Stimulated activated CD4-positive, alpha-beta T cell treated with anti-CD3 and anti-CD28 coated beads, TNF-alpha, amount 100 ng/mL, for 4 hours (primary cell): Measurements from ENCODE around the gene PRXL2B.
"Not testable (repeated sequence)": the region's sequence is repeated elsewhere in the genome, so short reads cannot be mapped to it uniquely, and the experiment has no call there.

Experiments used
- DNase-seq, 3 experiments: peaks; one replicate each; pipeline ENCODE4 v3.0.0-alpha.2; 2020; ENCODE audit warnings: low read depth in 3 of 3

Gene PRXL2B

DNA sequence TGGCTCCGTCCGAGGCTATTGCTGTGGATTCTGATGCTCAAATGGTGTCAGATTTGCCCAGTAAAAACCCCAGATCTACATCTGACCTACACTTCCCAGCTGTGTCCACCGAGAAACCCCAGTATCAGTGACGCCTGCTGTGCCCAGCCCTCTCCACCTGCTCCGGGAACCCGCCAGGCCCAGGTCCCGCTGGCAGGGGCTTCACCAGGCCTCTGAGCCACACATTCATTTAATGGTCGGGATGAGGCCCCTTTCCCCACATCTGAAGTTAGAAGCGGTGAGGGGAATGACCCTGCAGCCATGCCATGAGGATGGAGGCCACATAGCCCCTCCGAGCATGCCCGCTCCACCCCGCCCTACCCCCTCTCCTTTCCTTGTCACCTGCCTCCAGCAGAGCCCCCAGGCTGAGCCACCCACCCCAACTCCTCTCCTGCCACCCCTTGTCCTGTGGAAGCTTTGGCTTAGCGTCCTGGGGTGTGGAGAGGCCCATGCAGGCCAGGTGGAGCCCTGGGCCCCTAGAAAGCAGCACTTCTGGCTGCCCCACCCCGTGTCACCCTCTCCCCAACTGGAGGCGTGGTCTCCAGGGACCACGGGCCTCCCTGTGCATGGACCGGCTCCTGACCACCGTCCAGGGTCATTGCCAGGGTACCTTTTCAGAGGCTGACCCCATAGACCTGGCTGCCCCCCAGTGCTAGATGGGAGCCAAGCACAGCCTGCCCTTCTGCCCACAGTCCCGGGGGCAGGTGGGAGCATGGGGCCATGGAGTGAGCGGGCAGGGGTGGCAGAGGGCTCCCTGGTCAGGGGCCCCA is 22.4 kb upstream of the PRXL2B start:
- no peak for DNase-seq

DNA sequence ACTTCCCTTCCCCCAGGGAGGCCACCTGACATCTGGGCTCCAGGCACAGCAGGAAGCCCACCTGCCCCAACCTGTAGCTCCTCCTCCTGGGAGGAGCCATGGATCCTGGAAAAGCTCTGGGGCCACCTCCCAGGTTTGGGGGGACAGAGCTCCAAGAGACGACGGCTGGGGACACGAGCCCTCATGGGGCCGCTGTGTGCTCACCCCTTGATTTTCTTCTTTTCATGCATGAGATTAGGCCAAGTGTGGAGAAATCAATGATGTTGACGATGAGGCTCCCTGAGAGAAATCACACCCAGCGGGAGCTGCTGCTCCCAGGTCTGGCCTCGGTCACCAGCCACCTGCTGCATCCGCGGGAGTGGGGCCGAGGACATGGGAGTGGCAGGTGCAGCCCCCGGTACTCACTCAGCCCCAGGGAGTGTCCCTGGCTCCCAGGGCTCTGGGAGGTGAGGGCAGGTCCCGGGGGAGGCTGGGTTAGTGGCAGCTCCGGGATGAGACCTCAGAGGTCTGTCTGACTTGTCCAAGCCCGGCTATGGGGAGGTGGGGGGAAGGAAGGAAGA is 21.7 kb upstream of the PRXL2B start:
- DNase-seq = no peak

DNA sequence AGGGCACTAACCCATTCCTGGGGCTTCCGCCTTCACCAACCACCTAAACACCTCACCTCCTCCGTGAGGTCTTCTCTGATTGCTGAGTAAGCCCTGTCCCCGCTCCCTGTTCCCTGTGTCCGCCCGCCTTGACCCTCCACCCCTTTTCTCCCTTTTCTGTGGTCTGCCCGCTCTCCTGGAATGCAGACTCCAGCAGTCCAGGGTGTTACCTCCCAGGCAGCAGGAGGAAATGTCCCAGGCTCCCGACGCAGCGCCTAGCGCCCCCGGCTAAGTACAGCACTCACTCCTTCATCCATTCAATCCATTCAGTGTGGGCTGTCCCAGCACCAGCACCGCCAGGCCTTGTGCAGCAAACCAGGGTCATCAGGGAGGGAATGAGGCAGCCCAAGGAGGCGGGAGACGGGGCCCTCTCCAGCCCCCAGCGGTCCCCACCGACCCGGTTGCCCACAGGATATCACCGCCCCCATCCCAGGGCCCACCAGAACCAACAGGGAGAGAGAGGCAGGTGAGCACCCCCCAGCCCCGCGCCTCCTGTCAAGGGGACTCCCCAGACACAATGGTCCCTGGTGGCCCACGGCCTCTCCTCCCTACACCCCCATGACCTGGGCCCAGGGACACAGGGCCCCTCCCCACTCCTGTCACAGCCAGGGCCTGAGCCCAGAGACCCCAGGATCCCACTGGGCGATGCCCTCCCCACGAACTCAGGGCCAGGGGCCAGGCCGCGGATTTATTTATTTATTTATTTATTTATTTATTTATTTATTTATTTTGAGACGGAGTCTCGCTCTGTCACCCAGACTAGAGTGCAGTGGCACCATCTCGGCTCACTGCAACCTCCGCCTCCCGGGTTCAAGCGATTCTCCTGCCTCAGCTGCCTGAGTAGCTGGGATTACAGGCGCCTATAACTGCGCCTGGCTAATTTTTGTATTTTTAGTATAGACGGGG is 20.2 kb upstream of the PRXL2B start:
- DNase-seq = no peak

DNA sequence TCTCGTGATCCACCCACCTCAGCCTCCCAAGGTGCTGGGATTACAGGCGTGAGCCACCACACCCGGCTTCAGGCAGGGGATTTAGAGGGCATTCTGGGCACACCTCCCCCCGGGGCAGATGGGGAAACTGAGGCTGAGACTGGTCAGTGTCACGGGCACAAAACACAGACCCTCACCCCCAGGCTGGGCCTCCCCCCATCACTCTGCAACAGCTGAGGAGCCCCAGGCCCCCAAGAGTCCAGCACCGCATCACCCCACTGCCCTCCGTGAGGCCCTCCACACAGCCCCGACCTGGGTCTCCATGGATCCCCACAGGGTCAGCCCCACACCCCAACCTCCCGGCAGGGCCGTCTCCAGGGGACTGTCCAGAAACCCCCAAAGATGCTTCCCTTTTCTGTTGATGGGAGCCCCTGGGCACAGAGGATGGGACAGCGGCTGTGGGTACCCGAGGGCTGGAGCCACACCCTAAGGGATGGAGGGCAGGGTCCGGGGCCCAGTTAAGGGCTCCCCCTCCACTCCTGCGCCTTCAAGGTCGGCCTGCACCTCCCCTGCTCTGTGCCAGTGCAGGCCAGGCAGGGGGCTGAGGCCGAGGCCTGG is 19.4 kb upstream of the PRXL2B start:
- DNase-seq = no peak

DNA sequence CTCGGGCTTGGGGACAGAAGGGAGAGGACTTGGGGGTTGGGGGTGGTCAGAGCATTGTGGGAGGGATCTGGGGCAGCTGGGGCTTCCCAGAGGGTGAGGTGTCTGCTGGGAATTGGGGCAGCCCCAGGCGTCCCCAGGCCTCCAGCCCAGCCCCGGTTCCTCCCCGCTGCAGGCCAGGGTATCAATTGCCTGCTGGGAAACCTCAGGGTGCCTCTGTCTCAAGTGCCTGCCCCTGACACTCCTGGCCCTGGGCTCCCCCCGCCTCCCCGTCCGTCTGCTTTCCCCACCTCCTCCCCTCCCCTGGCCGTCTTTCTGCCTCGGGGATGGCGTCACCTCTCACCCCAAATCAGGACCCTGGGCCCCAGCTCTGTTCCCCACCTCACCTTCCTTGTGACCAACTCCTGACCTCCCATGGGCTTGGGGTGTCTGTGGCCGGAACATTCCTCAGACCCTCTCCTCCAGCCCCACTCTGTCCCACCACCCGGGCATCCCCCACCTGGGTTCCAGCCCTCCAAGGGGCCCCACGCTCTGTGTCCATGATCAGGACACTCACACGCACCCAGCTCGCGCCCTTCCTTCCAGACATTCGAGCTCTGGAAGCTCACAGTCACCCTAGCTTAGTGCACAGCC is 18.3 kb upstream of the PRXL2B start:
- not testable (repeated sequence) for DNase-seq

DNA sequence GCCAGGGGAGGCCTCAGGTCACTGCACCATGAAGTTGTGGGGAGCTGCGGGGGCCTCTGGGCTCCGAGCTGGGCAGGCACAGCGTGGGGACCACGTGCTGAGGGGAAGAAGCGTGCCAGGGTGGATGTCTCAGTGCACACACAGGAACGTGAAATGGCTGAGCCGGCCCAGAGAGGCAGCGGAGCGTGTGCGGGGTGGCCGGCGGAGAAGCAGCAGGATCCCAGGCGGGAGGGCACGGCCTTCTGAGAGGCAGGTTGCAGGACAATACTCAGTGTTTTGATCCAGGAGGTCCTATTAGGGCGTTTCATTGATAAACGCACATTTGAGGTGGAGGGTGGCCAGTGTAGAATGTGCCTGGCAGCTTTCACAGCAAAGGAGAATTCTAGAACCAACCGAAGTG is 17.5 kb upstream of the PRXL2B start:
- DNase-seq = no peak

DNA sequence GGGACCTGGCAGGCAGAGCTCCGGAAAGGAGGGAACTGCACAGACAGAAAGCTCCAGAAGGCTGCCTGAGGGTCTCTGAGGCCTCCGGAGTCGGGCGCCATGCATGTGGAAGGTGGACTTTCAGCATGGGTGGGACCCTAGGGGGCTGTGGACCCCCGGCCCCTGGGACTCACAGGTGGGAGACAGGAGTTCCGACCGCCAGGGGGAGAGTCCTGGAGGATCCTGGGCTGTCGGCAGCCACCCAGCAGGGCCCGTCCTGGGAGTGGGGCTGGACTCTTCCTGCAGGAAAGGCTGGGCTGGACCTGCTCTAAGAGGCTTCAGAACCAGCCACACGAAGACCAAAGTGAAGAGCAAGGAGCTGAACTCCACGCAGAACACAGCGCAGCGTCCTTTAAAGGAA is 16.9 kb upstream of the PRXL2B start:
- not testable (repeated sequence) for DNase-seq

DNA sequence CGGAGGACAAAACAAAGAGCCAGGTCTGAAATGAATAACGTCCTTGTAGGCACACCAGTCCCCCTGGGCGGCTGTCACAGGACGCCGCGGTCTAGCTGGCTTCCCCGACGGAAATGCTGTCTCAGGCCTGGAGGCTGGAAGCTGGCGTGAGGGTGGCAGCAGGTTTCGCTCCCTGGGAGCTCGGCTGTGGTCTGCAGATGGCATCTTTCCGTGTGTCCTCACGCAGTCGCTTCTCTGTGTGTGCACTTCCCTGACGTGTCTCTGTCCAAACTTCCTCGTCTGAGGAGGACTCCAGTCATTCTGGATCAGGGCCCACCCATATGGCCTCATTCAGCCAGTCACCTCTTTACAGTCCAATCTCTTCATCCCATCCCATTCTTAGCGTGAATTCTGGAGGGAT is 16.2 kb upstream of the PRXL2B start:
- no peak for DNase-seq

DNA sequence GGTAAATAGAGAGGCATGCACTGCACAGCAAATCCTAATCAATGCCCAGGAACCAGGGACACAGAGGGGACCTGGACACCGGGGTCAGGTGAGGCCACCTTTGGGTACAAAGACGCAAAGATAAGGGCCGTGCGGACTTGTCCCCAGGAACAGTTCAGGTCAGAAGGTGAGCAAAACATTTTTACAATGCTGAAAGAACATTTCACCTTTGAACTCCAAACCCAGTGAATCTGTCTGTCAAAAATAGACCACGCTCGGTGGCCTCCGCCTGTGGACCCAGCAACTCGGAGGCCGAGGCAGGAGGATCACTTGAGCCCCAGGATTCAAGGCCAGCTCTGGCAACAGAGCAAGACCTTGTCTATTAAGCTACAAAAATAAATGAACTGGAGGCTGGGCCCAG is 15.2 kb upstream of the PRXL2B start:
- DNase-seq = no peak

DNA sequence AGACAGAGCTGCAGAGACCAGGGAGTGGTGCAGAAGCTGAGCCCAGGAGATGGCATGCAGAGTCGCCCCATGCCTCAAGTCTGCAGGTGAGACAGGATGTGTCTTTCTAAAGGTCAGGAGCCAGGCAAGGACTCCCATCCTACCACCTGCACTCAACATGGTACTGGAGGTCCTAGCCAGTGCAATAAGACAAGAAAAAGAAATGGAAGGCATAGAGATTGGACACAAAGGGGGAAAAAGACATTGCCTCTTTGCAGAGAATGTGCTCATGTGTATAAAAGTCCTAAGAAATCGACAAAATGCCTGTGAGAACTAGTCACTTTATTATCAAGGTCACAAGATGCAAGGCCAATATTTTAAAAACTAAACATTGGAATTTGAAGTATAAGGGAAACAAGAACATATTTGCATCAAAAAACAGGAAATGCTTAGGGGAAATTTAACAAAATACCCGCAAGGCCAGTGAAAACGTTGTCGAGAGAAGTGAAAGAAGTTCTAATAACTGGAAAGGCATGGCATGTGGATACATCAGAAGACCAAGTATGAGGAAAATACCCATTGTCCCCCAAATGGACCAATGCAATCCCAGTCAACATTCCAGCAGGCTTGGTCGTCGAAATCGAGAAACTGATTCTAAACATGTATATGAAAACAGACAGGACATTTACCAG is 13.2 kb upstream of the PRXL2B start:
- DNase-seq = no peak

DNA sequence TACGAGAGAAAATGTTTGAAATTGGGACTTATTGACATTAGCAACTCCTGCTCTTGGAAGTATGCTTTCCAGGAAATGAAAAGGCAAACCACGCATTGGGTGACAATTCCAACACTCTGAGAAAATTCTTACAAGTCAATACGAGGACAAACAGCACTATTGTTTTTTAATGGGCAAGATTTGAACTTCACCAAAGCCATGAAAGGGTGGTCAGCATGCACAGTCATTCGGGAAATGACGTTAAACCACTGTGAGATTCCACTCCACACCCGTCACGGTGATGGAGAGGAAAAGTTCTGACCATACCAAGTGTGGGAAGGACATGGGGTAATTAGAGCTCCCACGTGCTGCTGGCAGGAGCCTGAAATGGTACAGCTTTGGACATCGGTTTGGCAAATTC is 12.2 kb upstream of the PRXL2B start:
- DNase-seq = no peak

DNA sequence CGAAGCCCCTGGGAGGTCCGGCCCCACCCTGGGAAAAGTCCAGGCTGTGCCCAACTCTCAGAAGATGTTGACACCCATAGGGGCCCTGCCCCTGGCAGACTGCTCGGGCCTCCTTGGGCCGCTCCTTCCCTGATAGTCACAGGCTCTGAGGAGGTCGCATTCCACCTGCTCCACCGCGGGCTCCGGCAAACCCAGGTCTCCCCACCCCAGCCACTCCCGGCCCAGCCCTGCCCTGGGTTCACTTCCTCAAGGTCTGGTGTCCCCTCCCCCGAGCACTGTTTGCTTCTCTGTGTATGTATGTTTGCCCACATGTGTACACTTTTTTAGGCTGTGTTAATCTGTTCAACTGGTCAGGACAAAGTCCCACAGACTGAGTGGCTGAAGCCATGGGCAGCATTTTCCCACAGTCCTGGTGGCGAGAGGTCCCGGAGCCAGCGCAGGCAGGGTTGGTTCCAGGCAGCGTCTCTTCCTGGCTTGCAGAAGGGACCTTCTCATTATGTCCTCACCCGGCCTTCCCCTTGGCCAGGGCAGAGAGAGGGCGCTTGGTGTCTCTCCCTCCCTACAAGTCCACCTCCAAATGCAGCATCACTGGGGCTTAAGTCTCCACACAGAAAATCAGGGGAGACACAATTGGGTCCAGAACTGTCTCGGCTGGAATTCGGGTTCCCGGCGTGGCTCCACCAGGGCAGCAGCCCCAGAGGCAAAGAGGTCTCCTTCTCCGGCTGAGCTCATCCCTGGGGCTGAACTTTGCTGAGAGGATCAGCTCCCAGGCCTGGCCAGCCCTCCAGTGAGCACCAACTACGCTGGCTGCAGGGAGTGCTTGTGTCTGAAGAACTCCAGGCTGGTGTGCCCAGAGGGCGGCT is 10.5 kb upstream of the PRXL2B start:
- DNase-seq = no peak

DNA sequence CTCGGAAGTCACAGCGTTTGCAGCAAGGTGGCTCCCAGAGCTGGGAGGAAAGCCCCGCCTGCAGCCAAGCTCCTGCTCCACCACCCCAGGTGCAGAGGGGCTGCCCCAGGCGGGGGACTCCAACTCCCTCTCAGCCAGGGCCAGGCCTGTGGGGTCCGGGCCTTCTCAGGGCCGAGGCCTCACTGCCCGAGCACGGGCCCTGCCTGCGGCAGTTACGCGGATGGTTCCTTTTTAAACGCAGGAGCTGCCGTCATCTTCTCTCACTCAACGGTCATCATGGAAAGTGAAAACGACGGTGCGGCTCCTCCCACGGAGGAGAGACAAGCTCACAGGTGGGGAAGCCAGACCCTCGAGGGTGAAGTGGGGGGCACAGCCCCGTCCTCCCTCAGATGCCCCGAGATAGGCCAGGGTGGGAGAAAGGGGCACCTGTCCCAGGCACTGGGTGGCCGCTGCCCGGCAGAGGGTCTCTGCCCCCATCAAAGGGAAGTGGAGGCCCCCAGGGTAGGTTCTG is 9.0 kb upstream of the PRXL2B start:
- not testable (repeated sequence) for DNase-seq

DNA sequence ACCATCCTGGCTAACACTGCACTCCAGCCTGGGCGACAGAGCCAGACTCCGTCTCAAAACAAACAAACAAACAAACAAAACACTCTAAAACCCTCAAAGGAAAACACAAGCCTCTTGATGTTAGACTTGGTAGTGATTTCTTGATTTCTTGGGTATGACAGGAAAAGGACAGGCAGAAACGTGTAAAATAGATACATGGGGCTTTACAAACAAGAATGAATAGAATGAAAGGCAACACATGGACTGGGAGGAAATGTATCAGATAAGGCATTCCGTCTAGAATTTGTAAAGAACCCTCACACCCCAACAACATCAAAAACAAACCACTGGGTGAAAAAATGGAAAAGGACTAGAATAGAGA is 7.8 kb upstream of the PRXL2B start:
- DNase-seq = no peak

DNA sequence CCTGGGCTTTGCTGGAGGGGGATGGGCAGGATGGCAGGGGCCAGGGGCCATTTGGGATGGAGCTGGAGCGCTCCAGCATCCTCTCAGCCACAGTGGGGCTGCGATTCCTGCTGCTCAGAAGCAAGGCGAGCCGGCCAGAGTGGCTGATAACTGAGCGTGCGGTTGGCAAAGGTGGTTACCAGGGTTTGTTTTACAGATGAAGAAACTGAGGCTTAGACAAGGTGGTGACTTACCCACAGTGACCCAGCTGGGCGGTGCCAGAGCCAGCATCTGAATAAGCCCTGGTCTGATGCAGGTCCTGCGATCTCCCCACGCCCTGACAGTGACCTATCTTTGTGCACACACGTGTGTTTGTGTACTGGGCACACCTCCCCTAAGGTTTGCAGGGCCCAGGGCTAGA is 5.9 kb upstream of the PRXL2B start:
- no peak for DNase-seq

DNA sequence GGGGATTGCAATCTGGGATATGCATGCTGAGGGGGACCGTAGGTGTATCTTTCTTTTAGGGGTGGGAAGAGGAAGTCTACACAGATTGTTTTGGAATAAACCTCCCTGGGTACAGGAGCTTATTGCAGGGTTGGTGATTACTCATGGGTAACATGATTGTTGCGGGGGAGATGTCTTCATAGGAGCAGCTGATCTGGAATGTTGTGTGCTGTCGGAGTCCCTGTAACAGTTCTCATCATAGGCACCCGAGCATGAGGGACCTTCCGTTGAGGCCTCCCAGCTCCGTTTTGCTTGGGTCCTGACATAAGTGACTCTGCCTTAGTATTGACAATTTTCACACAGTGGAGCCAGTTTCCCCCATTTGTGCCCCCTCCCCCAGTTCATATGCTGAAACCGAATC is 4.2 kb upstream of the PRXL2B start:
- no peak for DNase-seq

DNA sequence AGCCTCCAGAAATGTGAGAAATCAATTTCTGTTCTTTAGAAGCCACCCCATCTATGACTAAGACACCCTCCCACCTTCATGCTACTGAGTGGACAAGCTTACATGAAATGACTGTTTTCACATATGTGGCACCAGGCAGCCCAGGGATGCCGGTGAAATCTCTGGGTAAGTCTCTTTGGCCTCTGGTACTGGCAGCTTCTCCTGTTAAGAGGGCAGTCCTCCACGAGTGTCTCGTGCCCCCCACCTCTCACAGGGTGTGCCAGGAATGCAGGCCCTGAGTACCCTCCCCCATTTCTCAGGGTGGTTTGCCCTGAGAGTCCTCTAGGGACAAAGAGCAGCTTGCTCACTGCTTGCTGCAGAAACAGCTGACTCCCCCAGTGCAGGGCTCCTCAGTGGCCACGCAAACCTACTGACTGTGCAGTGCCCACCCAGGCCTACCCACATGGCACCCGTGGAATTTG is 3.2 kb upstream of the PRXL2B start:
- DNase-seq = no peak

DNA sequence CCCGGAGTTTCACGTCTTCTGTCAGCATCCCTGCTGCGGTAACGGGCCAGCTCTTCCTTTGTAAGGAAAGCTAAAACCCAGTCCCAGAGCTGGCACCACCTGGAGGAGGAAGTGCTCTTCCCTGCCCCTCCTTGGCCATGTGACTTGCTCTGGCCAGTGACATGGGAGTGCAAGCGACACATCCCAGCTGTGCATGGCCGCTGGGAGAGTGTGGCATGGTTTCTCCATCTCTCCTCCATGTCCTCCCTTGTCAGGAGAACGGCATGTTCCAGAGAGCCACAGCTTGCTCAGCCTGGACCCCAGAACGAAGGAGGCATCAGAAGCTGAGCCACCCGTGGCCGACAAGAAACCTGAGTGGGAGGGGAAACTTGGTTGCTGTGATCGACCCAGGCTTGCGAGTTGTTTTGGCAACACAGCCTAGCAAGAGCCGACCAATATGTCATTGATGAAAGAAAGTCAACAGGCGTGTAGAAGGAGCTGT is 2.7 kb upstream of the PRXL2B start:
- DNase-seq = no peak

DNA sequence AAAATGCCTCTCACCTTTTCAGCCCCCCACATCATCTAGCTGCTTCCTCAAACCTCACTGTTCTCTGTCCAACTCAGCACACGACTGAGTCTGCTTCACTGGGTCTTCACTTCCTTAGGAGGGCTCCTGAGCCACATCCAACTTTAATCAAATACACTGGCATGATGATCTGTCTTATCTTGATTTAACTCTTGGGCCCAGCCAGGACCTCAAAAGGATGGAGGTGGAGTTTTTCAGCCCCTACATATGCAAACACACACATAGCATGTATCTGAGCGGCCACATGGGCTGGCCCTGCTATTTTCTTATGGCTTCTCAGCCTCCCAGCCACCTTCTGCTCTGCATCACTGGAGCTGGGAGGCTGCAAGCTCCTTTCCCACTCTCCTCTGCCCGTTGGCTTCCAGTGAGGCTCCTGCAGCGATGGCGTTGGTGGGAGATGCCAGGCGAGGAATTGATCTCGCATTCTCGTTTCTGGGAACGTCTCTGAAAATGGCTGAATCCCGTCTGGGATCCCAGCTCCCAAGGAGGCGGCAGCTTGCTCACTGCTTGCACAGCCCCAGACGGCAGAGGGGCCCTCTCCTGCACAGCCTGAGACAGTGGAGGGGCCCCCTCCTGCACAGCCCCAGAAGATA is 1.8 kb upstream of the PRXL2B start:
- DNase-seq = no peak
